CD14-positive monocyte (primary cell): Measurements from ENCODE around the gene VLDLR. TPM values are rescaled to one million over a fixed set of nuclear protein-coding genes. Genes with fewer than 3 reads are reported as not detected.
A peak's percentile ranks its signal among the peaks of the same experiment; 100 is the strongest.

Experiments used
- DNase-seq, 3 donors: peaks; one replicate each; pipeline ENCODE4 v3.0.0-alpha.2; 2011 to 2022
- H2AFZ ChIP-seq: 2 replicates; pipeline ENCODE4 v1.6.0; 2012; ENCODE audit warnings: mild to moderate bottlenecking, low read depth, low read length, inconsistent platforms; ENCODE audit not compliant: insufficient read depth, poor library complexity, severe bottlenecking
- H3K27ac ChIP-seq, 2 donors: 1 replicate in 1 of 2; 2 replicates in 1 of 2; pipeline ENCODE4 v1.5.1; 2012 to 2013; ENCODE audit warnings: low read length in 2 of 2, control low read depth in 1 of 2, inconsistent platforms in 1 of 2, low read depth in 1 of 2, mild to moderate bottlenecking in 1 of 2
- H3K27me3 ChIP-seq, 2 donors: one replicate each; pipeline versions ENCODE4 v1.6.0 to v1.6.1; 2011 to 2013; ENCODE audit warnings: low read length in 2 of 2; ENCODE audit not compliant: control insufficient read depth in 2 of 2, insufficient read depth in 2 of 2
- H3K36me3 ChIP-seq, 2 donors: replicated peaks in 1 of 2; 1 replicate in 1 of 2; 2 replicates in 1 of 2; pipeline versions ENCODE4 v1.5.1 to v1.6.1; 2012 to 2013; ENCODE audit warnings: low read length in 2 of 2, control low read depth in 1 of 2, inconsistent platforms in 1 of 2, mild to moderate bottlenecking in 1 of 2; ENCODE audit not compliant: insufficient read depth in 2 of 2, control insufficient read depth in 1 of 2
- H3K4me1 ChIP-seq, 2 donors: 1 replicate in 1 of 2; 2 replicates in 1 of 2; pipeline versions ENCODE4 v1.5.1 to v1.6.1; 2012 to 2013; ENCODE audit warnings: low read length in 2 of 2, control low read depth in 1 of 2, inconsistent platforms in 1 of 2, mild to moderate bottlenecking in 1 of 2, moderate library complexity in 1 of 2; ENCODE audit not compliant: insufficient read depth in 2 of 2, control insufficient read depth in 1 of 2
- H3K4me2 ChIP-seq: replicated peaks from 2 replicates; pipeline ENCODE3; 2012; ENCODE audit warnings: low read length, moderate library complexity, mild to moderate bottlenecking; ENCODE audit not compliant: poor library complexity, severe bottlenecking; ENCODE audit errors: extremely low read depth
- H3K4me3 ChIP-seq, 3 experiments: fragments of 200-600 bp in 1 of 3; sonication (generic) in 1 of 3; replicated peaks in 1 of 3; 1 replicate in 2 of 3; 2 replicates in 1 of 3; pipeline ENCODE4 v1.5.1; 2011 to 2013; ENCODE audit warnings: low read length in 3 of 3, mild to moderate bottlenecking in 3 of 3, control low read depth in 2 of 3, low read depth in 2 of 3, inconsistent platforms in 1 of 3, moderate library complexity in 1 of 3
- H3K79me2 ChIP-seq: 2 replicates; pipeline ENCODE4 v1.6.0; 2012; ENCODE audit warnings: mild to moderate bottlenecking, control low read depth, inconsistent platforms, low read length, moderate library complexity; ENCODE audit not compliant: insufficient read depth
- H3K9ac ChIP-seq: 2 replicates; pipeline ENCODE4 v1.6.0; 2017; ENCODE audit warnings: low read length, mild to moderate bottlenecking; ENCODE audit not compliant: insufficient read depth, poor library complexity, severe bottlenecking
- H3K9me3 ChIP-seq, 2 donors: replicated peaks in 1 of 2; 1 replicate in 1 of 2; 2 replicates in 1 of 2; pipeline versions ENCODE4 v1.5.1 to v1.6.1; 2012 to 2013; ENCODE audit warnings: low read length in 2 of 2, control low read depth in 1 of 2; ENCODE audit not compliant: control insufficient read depth in 1 of 2, insufficient read depth in 1 of 2
- H4K20me1 ChIP-seq: 2 replicates; pipeline ENCODE4 v1.6.0; 2012; ENCODE audit warnings: mild to moderate bottlenecking, low read length, control low read depth, moderate library complexity; ENCODE audit not compliant: insufficient read depth
- H3K27ac Mint-ChIP-seq, 7 donors: one replicate each; pipeline ENCODE4 v1.8.0; 2020; ENCODE audit warnings: mild to moderate bottlenecking in 7 of 7, mixed read lengths in 7 of 7, moderate library complexity in 6 of 7, inconsistent platforms in 2 of 7
- H3K27me3 Mint-ChIP-seq, 3 donors: one replicate each; pipeline ENCODE4 v1.8.0; 2021 to 2022; ENCODE audit warnings: low read depth in 3 of 3, mild to moderate bottlenecking in 3 of 3, mixed read lengths in 3 of 3, moderate library complexity in 3 of 3, inconsistent platforms in 1 of 3
- H3K36me3 Mint-ChIP-seq, 2 donors: one replicate each; pipeline ENCODE4 v1.8.0; 2020; ENCODE audit warnings: mixed read lengths in 2 of 2, inconsistent platforms in 1 of 2, mild to moderate bottlenecking in 1 of 2
- H3K4me1 Mint-ChIP-seq: one replicate; pipeline ENCODE4 v1.8.0; 2020; ENCODE audit warnings: mild to moderate bottlenecking, mixed read lengths
- H3K4me3 Mint-ChIP-seq, 2 donors: one replicate each; pipeline ENCODE4 v1.8.0; 2020; ENCODE audit warnings: mild to moderate bottlenecking in 2 of 2, mixed read lengths in 2 of 2, moderate library complexity in 1 of 2
- H3K9me3 Mint-ChIP-seq, 7 donors: one replicate each; pipeline ENCODE4 v1.8.0; 2020 to 2022; ENCODE audit warnings: mixed read lengths in 7 of 7, mild to moderate bottlenecking in 6 of 7, moderate library complexity in 6 of 7, inconsistent platforms in 2 of 7
- CTCF ChIP-seq: fragments of 200-600 bp; IDR thresholded peaks from one replicate; pipeline ENCODE4 v1.8.0; 2022; ENCODE audit warnings: antibody characterized with exemption, mild to moderate bottlenecking
- WGBS: methylation state at CpG from one replicate; pipeline ENCODE4 v1.1.5; 2013; ENCODE audit warnings: missing lambda C conversion rate; ENCODE audit not compliant: insufficient coverage; 5-methylcytosine and 5-hydroxymethylcytosine counted together
- intact Hi-C, 2 donors: fragments of 100-400 bp; cut with micrococcal nuclease; formaldehyde crosslinking; loops; one replicate each; pipeline versions ENCODE4 v1.15.0 to v1.15.1; 2023
- polyA minus RNA-seq: library from RNA; depleted of rRNA, polyadenylated mRNA; stranded (reverse); fragments of >200 nt; gene quantifications from 2 replicates; pipeline ENCODE4 v1.2.3, GENCODE V29; 2012
- polyA plus RNA-seq, 3 donors: library from polyadenylated mRNA; depleted of rRNA in 1 of 3; unstranded in 2 of 3; stranded (reverse) in 1 of 3; fragments of 300-500 nt in 2 of 3; fragments of >200 nt in 1 of 3; fragmentation: Illumina TruSeq in 2 of 3; gene quantifications; 1 replicate in 2 of 3; 2 replicates in 1 of 3; pipeline ENCODE4 v1.2.3, GENCODE V29; 2012 to 2021
- total RNA-seq, 12 experiments: library from RNA in 1 of 12; stranded (reverse) in 1 of 12; fragments of 120-200 nt in 1 of 12; gene quantifications; one replicate each; pipeline ENCODE4 v1.2.4 and lab custom pipeline; 2013 to 2026; ENCODE audit warnings: mixed read lengths in 6 of 12, inconsistent platforms in 1 of 12

Gene VLDLR
- 0.25 TPM for total RNA-seq (2013)
- under 1 TPM in 2 of 3 donors, not detected in 1; 0.05 to 0.07 TPM for polyA plus RNA-seq
- 0.08 TPM in 1 of 2 replicates, not detected in the other for polyA minus RNA-seq
- 0.63 to 10.1 (median 1.3) reads per million in 11 experiments for total RNA-seq (lab: John Stamatoyannopoulos, UW)

- H3K4me1 ChIP-seq, result peaks cover 17 to 28% of the 10 kb centered on the region in 2 donors
- peak within 1 kb of the TSS; percentile 43 to 76 (median 48) for H3K4me3 ChIP-seq
- peaks cover 19% of the 10 kb centered on the region for H3K4me1 Mint-ChIP-seq
- H3K36me3 Mint-ChIP-seq, result peaks cover 3 to 5% of the 10 kb centered on the region in 2 donors
- H3K4me2 ChIP-seq, result peak within 1 kb of the TSS; percentile 85
- H2AFZ ChIP-seq, result peak within 1 kb of the TSS; percentile 70
- peak in 2 of 3 donors; percentile 13 to 31 for DNase-seq
- H3K4me3 Mint-ChIP-seq, result peak within 1 kb of the TSS; percentile 81 to 94
- peaks cover 4 to 31% of the 10 kb centered on the region in 2 donors for H3K9me3 ChIP-seq
- H3K27ac Mint-ChIP-seq, result peak within 1 kb of the TSS in 1 of 7 donors; percentile 54
- H3K27me3 ChIP-seq, result peaks cover 57 to 73% of the 10 kb centered on the region in 2 donors
- TF ChIP-seq CTCF, result no peak
- peaks cover 0 to 22% (median 9%) of the 10 kb centered on the region in 7 donors for H3K9me3 Mint-ChIP-seq
- no peaks in the 10 kb centered on the region for H4K20me1 ChIP-seq
- under 1% methylated on average over 63 of the region's 72 CpGs for WGBS
- intact Hi-C loops, result no loop called here
- H3K36me3 ChIP-seq, result no peaks in the 10 kb centered on the region
- peaks cover 52 to 71% (median 55%) of the 10 kb centered on the region in 3 donors for H3K27me3 Mint-ChIP-seq
- no peak within 1 kb of the TSS for H3K27ac ChIP-seq
- H3K79me2 ChIP-seq, result no peaks in the 10 kb centered on the region
- peak within 1 kb of the TSS; percentile 44 for H3K9ac ChIP-seq
Observed at GRCh38 chr9:2621722-2622460, at the start of gene VLDLR. VLDLR (plus strand) TSS chr9:2621787; CDS start chr9:2622190, 403 bp downstream.

GRCh38 chr9:2574203-2574602 is 47.4 kb upstream of the VLDLR start:
- H3K4me1 ChIP-seq, result peaks cover 4 to 5% of the 10 kb centered on the region in 2 donors
- no peaks in the 10 kb centered on the region for H3K27me3 ChIP-seq
- no peaks in the 10 kb centered on the region for H3K9me3 ChIP-seq
- H3K4me3 Mint-ChIP-seq, result no peak overlapping the region
- no peak overlapping the region for H2AFZ ChIP-seq
- H3K4me1 Mint-ChIP-seq, result peaks cover 4% of the 10 kb centered on the region
- H3K36me3 Mint-ChIP-seq, result no peaks in the 10 kb centered on the region
- H3K4me2 ChIP-seq, result no peak overlapping the region
- no peaks in the 10 kb centered on the region for H3K36me3 ChIP-seq
- no peak overlapping the region for H3K9ac ChIP-seq
- peaks cover 0 to 3% (median 2%) of the 10 kb centered on the region in 3 donors for H3K27me3 Mint-ChIP-seq
- H3K9me3 Mint-ChIP-seq, result peaks cover 0 to 3% (median 0%) of the 10 kb centered on the region in 7 donors
- WGBS, result no CpG with 5 or more reads among the region's 3 CpGs
- no peak for TF ChIP-seq CTCF
- no peaks in the 10 kb centered on the region for H3K79me2 ChIP-seq
- no peak overlapping the region for H3K4me3 ChIP-seq
- no peak for DNase-seq
- intact Hi-C loops, result no loop called here
- no peak overlapping the region for H3K27ac ChIP-seq
- no peak overlapping the region for H3K27ac Mint-ChIP-seq
- no peaks in the 10 kb centered on the region for H4K20me1 ChIP-seq
